Right cardiac atrium (tissue), 5 donors: ENCODE data around the gene COL5A1. TPM values are rescaled to one million over a fixed set of nuclear protein-coding genes. Genes with fewer than 3 reads are reported as not detected.

Source experiments
- ATAC-seq, 2 donors: fragments of 200-7000 bp; cut with Tn5 transposase; one replicate each; pipeline versions ENCODE4 v1.8.0 to v1.9.1; 2020; ENCODE audit warnings: moderate library complexity in 2 of 2, mild to moderate bottlenecking in 1 of 2
- DNase-seq, 3 donors: peaks; one replicate each; pipeline ENCODE4 v3.0.0-alpha.2; 2020
- H3K27ac ChIP-seq: one replicate; pipeline ENCODE4 v1.5.1; 2013; ENCODE audit warnings: mild to moderate bottlenecking, low read length, control low read depth, moderate library complexity
- H3K27me3 ChIP-seq: one replicate; pipeline ENCODE4 v1.6.1; 2013; ENCODE audit not compliant: control insufficient read depth, insufficient read depth
- H3K4me1 ChIP-seq: one replicate; pipeline ENCODE4 v1.6.1; 2013; ENCODE audit warnings: low read length; ENCODE audit not compliant: control insufficient read depth, insufficient read depth
- H3K4me3 ChIP-seq: one replicate; pipeline ENCODE4 v1.5.1; 2013; ENCODE audit warnings: low read length, control low read depth
- H3K9me3 ChIP-seq: one replicate; pipeline ENCODE4 v1.6.1; 2013; ENCODE audit warnings: low read length; ENCODE audit not compliant: control insufficient read depth
- WGBS: extraction: QIAGEN DNeasy Blood & Tissue Kit; methylation state at CpG from one replicate; pipeline ENCODE4 v1.1.7; 2013; 5-methylcytosine and 5-hydroxymethylcytosine counted together
- intact Hi-C, 4 donors: fragments of 100-400 bp; cut with DNase I; formaldehyde crosslinking; loops; one replicate each; pipeline versions ENCODE4 v1.11.0 to v1.14.0; 2022 to 2023
- polyA plus RNA-seq: library from polyadenylated mRNA; stranded (reverse); fragments of 200-250 nt; gene quantifications from one replicate; pipeline ENCODE4 v1.2.3, GENCODE V29; 2013
- total RNA-seq, 4 donors: library from RNA; stranded (reverse); fragmentation: NEBNext Ultra II Directional; extraction: Animal tissue kit (Norgen Biotek cat#: 25700); gene quantifications; one replicate each; pipeline ENCODE4 v1.2.1, GENCODE V29; 2021
- donor health status: healthy with polysubstance abuse.
- donor health status: DM: no; HTN: yes; CAD: no.
- donor health status: DM: no; HTN: no; CAD: no.
- donor health status: DM: no; HTN: yes; CAD: no; lungs with severe emphysema.
- donor health status: DM: yes; HTN: yes; CAD: no.

Gene COL5A1
- total and polyA plus RNA-seq, 5 donors = 15.4 to 35.8 (median 22.7) TPM

GRCh38 chr9:134670042-134670525 is 28.5 kb downstream of the COL5A1 start:
- H3K4me1 ChIP-seq = no peaks in the 10 kb centered on the region
- no peak overlapping the region for H3K27ac ChIP-seq
- H3K9me3 ChIP-seq = no peaks in the 10 kb centered on the region
- ATAC-seq (no peak), DNase-seq (no peak)
- 40% methylated on average over 6 of the region's 6 CpGs for WGBS
- no peak overlapping the region for H3K4me3 ChIP-seq
- H3K27me3 ChIP-seq = no peaks in the 10 kb centered on the region
- intact Hi-C loops = no loop called here

- H3K27me3 ChIP-seq = no peaks in the 10 kb centered on the region
- no peak overlapping the region for H3K4me3 ChIP-seq
- no peaks in the 10 kb centered on the region for H3K4me1 ChIP-seq
- ATAC-seq (peak in 1 of 2 donors; percentile 17), DNase-seq (no peak)
- WGBS = 79% methylated on average over 11 of the region's 11 CpGs
- H3K27ac ChIP-seq = no peak overlapping the region
- peaks cover 2% of the 10 kb centered on the region for H3K9me3 ChIP-seq
- intact Hi-C loops = no loop called here
These were observed 29.3 kb downstream of the COL5A1 start for GRCh38 chr9:134670851-134671281.

DNA sequence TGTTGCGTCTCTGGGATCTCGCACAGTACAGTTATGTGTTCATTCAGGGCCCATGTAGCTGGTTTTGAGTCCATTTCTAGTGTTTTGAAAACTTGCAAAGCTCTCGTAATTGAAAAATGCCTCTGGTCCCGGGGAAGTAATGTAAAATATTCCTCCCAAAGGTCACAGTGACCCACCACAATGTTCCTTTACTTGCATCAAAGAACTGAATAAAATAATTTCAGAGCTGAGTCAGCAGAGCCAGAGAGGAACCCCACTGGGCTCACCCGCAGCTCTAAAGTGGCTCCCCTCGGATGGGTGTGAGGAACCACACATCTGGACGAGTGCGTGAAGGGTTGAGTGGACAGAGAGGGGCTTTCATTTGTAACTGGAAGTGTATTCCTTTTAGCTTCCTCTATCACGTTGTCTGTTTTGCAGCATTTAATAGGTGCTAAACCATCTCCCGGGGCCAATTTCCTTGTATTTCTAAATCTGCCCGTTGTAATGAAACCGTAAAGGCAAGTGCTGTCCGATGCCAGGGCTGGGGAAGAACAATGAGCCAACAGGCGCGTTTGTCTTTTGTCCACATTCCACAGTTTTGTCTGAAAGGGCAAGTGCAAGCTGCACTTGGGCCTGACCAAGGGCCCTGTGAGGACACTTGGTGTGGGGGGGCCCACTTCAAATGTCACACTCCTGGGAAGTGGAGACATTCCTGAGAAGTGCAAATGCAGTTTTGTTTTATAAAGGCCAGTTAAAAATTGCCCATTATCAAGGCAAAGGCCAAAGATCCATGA is 29.9 kb downstream of the COL5A1 start:
- DNase-seq = no peak
- 69% methylated on average over 15 of the region's 15 CpGs for WGBS

DNA sequence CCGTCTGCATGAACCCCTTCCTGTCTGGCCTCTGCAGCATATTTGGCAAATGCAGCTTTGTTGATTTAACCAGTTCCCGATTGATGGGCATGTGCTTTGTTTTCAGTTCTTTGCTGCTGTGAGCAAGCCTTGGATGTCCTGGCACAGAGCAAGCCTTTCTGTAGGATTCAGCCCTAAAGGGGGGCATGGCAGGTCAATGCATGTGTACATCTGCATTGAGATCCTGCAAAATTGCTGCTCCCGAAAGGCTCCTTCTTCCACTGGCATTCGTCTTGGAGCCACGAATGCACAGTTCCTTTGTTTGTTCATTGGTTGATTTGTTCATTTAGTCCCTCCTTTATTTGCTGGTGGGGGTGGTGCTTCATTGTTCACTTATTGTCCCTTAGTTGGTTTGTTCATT is 34.8 kb downstream of the COL5A1 start:
- H3K9me3 ChIP-seq = peaks cover 2% of the 10 kb centered on the region
- no peak overlapping the region for H3K4me3 ChIP-seq
- no peaks in the 10 kb centered on the region for H3K4me1 ChIP-seq
- no peaks in the 10 kb centered on the region for H3K27me3 ChIP-seq
- no peak for ATAC-seq
- intact Hi-C loops = no loop called here
- H3K27ac ChIP-seq = no peak overlapping the region
- 53% methylated on average over 5 of the region's 5 CpGs for WGBS
- DNase-seq = no peak

More for the DNA sequence above, 29.9 kb downstream of the COL5A1 start:
- peaks cover 2% of the 10 kb centered on the region for H3K9me3 ChIP-seq
- no peaks in the 10 kb centered on the region for H3K4me1 ChIP-seq
- no peak overlapping the region for H3K27ac ChIP-seq
- intact Hi-C loops = no loop called here
- no peak for ATAC-seq
- no peak overlapping the region for H3K4me3 ChIP-seq
- no peaks in the 10 kb centered on the region for H3K27me3 ChIP-seq

DNA sequence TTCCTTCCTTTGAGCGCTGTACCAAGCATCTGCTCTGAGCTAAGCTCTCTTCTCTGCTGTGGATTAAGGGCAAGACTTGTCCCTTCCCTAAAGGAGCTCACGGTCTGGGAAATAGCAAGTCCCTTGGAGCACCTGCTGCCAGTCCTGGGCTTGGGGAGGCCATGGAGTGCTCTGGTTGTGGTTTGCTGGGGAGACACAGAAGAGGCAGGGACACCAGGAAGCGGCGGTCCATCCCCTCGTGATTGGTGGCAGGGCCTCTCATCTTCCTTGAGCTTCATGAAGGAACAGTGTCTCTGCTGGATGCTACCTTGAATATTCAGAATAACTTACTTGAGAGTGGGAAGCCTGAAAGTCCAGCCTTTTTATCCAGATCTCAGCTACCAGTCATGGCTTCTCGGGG is 35.3 kb downstream of the COL5A1 start:
- no peak overlapping the region for H3K4me3 ChIP-seq
- peaks cover 2% of the 10 kb centered on the region for H3K9me3 ChIP-seq
- H3K4me1 ChIP-seq = no peaks in the 10 kb centered on the region
- no peak for ATAC-seq
- no peaks in the 10 kb centered on the region for H3K27me3 ChIP-seq
- 89% methylated on average over 6 of the region's 6 CpGs for WGBS
- no peak overlapping the region for H3K27ac ChIP-seq
- peak in 1 of 3 donors; percentile 2 for DNase-seq
- intact Hi-C loops = no loop called here

GRCh38 chr9:134677743-134678142 is 36.1 kb downstream of the COL5A1 start:
- H3K4me1 ChIP-seq = no peaks in the 10 kb centered on the region
- DNase-seq (peak in 1 of 3 donors; percentile 13), ATAC-seq (no peak)
- H3K9me3 ChIP-seq = peaks cover 2% of the 10 kb centered on the region
- H3K4me3 ChIP-seq = no peak overlapping the region
- 86% methylated on average over 11 of the region's 11 CpGs for WGBS
- H3K27me3 ChIP-seq = no peaks in the 10 kb centered on the region
- no peak overlapping the region for H3K27ac ChIP-seq
- intact Hi-C loops = no loop called here

- peak in 1 of 3 donors; percentile 7 for DNase-seq
These were observed 36.6 kb downstream of the COL5A1 start for GRCh38 chr9:134678206-134678605.

GRCh38 chr9:134678666-134679443 is 37.3 kb downstream of the COL5A1 start:
- H3K27ac ChIP-seq = no peak overlapping the region
- no peaks in the 10 kb centered on the region for H3K27me3 ChIP-seq
- no peaks in the 10 kb centered on the region for H3K4me1 ChIP-seq
- DNase-seq (peak in 1 of 3 donors; percentile 10), ATAC-seq (peak in 1 of 2 donors; percentile 23)
- no peak overlapping the region for H3K4me3 ChIP-seq
- WGBS = 57% methylated on average over 17 of the region's 17 CpGs
- H3K9me3 ChIP-seq = peaks cover 2% of the 10 kb centered on the region
- intact Hi-C loops = no loop called here

More at GRCh38 chr9:134678206-134678605, 36.6 kb downstream of the COL5A1 start:
- ATAC-seq = no peak
- Histone ChIP-seq H3K9me3 (peaks cover 2% of the 10 kb centered on the region), H3K4me1 (no peaks in the 10 kb centered on the region), H3K27me3 (no peaks in the 10 kb centered on the region), H3K4me3 (no peak overlapping the region), H3K27ac (no peak overlapping the region)
- intact Hi-C loops = no loop called here
- WGBS = 76% methylated on average over 8 of the region's 8 CpGs

DNA sequence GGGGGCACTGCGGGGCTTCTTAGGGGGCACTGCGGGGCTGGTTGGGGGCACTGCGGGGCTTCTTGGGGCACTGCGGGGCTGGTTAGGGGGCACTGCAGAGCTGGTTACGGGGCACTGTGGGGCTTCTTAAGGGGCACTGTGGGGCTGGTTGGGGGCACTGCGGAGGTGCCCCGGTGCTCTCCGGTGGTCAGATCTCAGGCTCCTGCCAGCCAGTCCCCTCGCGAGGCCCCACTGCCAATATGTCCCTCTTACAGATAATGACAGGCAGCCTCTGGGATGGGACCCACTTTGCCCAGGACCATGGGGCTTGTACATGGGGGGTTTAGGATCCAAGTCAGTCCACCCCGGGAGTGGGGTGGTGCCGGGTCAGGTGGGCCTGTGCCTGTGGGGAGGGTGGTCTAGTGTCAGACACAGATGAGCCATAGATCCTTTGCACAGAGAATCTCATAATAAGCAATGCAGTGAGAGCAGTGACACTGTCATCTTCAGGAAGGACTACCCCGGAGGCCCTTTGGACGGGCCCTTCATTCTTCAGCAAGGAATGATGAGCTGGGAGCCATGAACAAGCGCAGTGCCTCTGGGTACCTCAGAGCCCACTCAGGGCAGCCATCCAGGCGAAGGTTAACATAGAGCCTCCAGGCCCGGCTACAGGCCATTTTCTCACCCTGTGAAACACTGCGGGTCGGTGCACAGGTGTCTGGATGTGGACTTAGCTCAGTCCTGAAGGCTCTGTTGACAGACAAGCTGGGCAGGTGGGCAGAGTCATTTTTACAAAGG is 38.2 kb downstream of the COL5A1 start:
- H3K9me3 ChIP-seq = peaks cover 2% of the 10 kb centered on the region
- 88% methylated on average over 19 of the region's 19 CpGs for WGBS
- no peaks in the 10 kb centered on the region for H3K27me3 ChIP-seq
- intact Hi-C loops = loop anchor here in 1 of 4 donors (5.0 kb wide), 1 partner anchor 223 kb away; no protein-coding TSS in a partner anchor
- no peak overlapping the region for H3K27ac ChIP-seq
- peak in 2 of 3 donors; percentile 8 to 36 for DNase-seq
- no peaks in the 10 kb centered on the region for H3K4me1 ChIP-seq
- no peak for ATAC-seq
- no peak overlapping the region for H3K4me3 ChIP-seq

DNA sequence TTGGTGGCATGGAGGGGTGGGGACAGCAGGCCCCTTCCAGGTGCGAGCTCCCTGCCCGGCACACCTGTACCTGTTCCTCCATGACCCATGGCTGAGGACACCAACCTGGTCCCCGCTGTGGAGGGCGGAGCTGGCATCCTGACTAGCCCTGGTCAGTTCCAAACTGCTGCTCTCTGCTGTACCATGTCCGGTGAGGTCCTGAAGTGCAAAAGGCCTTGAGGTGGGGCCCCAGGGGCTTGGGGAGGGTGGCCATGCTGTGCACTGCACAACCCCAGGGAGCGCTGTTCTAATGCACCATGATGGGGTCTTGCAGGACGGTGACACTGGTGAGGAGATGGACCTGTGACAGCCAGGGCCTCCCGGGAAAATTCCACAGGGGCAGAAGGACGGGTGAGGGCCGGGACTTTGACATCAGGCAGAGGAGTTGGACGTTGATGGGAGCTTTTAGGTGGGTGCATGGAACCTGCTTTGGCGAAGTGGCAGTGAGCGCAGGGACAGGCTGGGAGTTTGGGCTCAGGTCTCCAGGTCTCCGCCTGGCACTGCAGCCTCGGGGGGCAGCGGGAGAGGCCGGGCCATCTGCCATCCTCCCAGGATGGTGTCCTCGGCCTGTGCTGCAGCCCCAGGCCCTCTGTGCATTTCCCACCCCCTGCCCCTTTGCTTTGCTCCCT is 38.9 kb downstream of the COL5A1 start:
- Histone ChIP-seq H3K4me3 (no peak overlapping the region), H3K4me1 (no peaks in the 10 kb centered on the region), H3K27ac (no peak overlapping the region), H3K9me3 (peaks cover under 1% of the 10 kb centered on the region), H3K27me3 (no peaks in the 10 kb centered on the region)
- 78% methylated on average over 18 of the region's 18 CpGs for WGBS
- intact Hi-C loops = loop anchor here in 1 of 4 donors (5.0 kb wide), 1 partner anchor 223 kb away; no protein-coding TSS in a partner anchor
- ATAC-seq (no peak), DNase-seq (peak in 1 of 3 donors; percentile 13)
